GDM1 (cell line): ENCODE measurements around the gene AP1B1.
"Not testable (repeated sequence)": the region's sequence is repeated elsewhere in the genome, so short reads cannot be mapped to it uniquely, and the experiment has no call there.

ENCODE experiments used
- DNase-seq: peaks from one replicate; lab custom pipeline; 2025; lab: John Stamatoyannopoulos, UW

Gene AP1B1

GRCh38 chr22:29348956-29349355, 39.4 kb downstream of the AP1B1 start:
- no peak for DNase-seq

DNA sequence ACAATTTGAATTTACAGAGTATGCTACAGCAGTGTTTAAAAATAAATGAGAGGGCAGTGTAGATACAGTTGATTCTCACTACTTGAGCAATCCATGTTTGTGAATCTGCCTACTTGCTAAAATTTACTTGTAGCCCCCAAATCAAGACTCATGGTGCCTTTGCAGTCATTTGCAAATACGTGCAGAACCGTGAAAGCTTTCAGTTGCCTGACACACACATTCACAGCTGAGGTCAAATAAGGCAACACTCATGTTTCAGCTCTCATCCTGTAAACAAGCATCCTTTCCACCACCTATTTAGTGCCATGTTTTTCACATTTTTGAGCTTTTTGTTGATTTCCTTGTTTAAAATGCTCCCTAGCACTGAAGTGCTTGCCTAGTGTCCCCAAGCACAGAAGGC, 40.3 kb downstream of the AP1B1 start:
- DNase-seq = no peak

- DNase-seq = no peak
Measured at GRCh38 chr22:29346659-29347058, 41.7 kb downstream of the AP1B1 start.

GRCh38 chr22:29345932-29346331, 42.4 kb downstream of the AP1B1 start:
- DNase-seq = no peak

GRCh38 chr22:29344889-29345288, 43.5 kb downstream of the AP1B1 start:
- not testable (repeated sequence) for DNase-seq

DNA sequence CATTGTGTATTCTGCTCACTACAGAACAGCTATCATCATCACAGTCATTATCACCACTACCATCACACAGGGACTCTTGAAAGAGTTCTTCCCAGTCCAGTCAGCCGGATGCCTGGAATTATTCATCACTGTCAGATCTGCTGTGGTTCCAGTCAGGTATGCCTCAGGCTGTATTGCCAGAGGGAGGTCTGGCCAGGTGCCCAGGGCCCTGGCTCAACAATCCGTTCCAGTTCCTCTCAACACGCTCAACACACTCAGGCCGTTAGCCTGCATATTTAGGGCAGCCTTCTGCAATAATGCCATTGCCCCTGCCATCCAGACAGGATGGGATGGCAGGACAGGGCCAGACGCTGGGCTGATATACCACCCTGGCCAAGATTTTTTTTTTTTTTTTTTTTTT, 44.2 kb downstream of the AP1B1 start:
- DNase-seq = no peak

DNA sequence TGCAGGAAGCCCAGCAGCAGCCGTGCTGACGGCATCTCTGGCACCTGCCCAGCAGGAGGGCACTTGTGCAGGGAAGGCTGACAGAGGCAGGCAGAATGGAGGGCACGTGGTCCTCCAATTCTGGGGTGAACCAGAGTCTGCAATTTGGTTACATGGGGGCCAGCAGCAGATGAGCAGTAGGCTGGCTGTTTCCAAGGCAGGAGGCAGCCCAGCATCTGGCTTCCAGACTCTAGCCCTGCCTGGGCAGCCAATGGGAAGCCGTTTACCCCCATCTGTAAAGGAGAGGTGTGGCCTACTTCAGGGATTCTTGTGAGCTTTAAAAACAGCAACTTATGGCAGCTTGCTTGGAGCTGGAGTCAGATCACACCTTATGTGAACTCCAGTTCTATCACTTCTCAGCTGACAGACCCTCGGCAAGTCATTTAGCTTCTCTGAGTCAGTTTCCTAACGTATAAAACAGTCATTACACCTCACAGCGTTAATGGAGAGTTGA, 45.0 kb downstream of the AP1B1 start:
- DNase-seq = no peak

DNA sequence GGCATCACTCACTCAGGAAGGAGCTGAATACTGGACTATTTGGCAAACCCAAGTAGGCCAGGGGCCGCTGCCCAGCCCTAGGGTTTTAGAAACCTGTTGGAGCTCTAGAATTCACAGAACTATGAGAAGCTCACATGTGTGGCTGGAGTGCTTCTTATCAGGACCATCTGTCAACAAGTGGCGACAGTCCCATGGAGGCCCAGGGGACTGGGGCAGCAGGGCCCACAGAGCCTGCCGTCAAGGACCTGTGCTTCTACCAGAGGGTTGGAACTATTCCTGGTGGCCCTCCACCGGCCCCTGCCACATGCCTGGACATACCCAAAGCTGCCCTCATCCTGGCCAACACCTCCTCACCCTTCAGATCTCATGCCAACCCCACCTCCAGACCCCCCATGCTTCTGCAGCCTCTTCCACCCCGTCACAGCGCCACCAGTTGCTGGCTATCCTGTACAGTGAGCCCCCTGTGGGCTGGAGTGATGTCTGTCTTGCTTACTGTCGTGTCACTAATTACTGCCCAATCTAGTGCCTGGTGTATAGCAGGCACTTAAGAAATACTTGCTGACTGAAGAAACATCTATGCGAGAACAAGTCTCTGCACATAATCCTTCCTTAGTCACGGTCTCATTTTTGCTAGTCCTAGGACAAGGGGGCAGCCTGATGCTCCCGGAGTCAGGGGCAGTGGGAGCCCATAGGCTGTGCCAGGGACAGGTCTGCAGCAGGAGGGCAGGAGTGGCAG, 45.6 kb downstream of the AP1B1 start:
- no peak for DNase-seq

- no peak for DNase-seq
Measured at GRCh38 chr22:29342177-29342576, 46.2 kb downstream of the AP1B1 start.

- DNase-seq = no peak
Measured at GRCh38 chr22:29341849-29342127, 46.6 kb downstream of the AP1B1 start.

DNA sequence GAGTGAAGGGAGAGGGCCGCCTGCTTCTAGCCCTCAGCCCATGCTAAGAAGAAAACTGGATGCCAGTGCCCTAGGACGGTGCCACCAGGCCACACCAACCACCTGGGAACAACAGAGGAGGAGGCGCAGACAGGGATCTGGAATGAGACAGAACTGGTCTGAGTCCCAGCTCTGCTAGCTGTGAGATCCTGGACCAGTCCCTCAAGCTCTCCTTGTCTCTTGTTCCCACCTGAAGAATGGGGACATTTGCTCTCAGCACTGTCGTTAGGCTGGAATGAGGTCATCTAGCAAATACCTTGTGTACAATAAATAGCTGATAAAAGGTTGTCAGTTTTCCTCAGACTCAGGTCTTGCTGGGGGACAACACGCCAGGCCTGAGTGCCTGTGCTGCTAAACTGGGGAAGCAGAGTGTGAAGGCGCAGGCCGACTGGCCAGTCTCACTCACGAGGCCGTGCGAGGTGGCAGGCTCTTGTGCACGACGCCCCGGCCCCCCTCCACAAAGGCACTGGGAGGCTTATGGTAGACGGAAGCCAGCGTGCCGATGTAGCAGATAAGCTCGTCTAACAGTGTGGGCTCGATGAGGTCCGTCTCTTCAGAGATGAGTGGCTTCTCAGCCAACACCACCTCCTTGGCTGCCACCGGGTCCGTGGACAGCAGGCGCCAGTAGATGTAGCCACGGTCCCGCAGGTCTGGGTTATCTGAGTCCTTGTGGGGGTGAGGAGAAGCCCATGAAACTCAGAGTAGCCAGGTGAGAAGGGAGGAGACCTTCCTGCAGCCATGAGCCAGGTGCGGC, 47.1 kb downstream of the AP1B1 start:
- no peak for DNase-seq

GRCh38 chr22:29340566-29340965, 47.8 kb downstream of the AP1B1 start:
- DNase-seq = no peak

DNA sequence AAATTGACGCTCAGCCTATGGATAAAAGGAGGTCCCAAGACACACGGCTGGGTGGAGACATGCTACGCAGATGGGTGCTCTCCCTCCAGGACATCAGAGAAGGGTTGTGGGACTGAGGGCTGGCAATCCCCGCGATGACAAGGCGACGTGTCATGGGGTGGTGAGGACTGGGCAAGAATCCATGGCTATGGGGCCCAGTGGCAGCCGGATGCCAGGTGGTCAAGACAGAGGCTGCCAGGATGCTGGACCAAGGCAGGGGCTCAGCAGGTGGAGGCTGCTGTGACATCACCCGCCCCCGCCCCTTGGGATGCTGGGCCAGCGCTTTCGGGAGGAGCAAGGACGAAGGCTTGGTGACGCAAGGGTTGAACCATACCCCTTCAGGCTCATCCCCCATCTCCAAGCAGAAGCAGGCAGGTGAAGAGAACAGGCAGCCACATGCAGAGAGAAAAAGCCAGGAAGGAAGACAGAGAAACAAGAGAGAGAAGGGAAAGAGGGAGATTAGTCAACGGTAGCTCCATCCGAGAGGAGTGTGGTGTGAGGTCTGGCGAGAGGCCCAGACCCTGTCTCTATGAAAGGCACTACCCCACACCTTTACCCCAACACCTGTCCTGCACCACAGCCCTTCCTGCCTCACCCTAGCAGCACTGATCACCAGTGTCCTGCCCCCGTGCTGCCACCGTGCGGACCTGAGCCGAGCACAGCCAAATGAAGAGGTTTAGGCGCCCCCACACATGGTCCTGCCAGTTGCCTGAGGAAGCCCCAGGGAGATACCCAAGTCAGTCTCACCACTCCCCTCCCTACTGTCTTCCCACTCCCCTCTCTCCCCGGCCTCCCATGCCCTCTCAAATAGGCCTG, 48.8 kb downstream of the AP1B1 start:
- DNase-seq = no peak

- DNase-seq = no peak
Measured at GRCh38 chr22:29338398-29338797, 50.0 kb downstream of the AP1B1 start.

- no peak for DNase-seq
Measured at GRCh38 chr22:29337631-29338284, 50.6 kb downstream of the AP1B1 start.

GRCh38 chr22:29336751-29337490, 51.4 kb downstream of the AP1B1 start:
- DNase-seq = no peak

GRCh38 chr22:29335656-29336055, 52.7 kb downstream of the AP1B1 start:
- DNase-seq = no peak

DNA sequence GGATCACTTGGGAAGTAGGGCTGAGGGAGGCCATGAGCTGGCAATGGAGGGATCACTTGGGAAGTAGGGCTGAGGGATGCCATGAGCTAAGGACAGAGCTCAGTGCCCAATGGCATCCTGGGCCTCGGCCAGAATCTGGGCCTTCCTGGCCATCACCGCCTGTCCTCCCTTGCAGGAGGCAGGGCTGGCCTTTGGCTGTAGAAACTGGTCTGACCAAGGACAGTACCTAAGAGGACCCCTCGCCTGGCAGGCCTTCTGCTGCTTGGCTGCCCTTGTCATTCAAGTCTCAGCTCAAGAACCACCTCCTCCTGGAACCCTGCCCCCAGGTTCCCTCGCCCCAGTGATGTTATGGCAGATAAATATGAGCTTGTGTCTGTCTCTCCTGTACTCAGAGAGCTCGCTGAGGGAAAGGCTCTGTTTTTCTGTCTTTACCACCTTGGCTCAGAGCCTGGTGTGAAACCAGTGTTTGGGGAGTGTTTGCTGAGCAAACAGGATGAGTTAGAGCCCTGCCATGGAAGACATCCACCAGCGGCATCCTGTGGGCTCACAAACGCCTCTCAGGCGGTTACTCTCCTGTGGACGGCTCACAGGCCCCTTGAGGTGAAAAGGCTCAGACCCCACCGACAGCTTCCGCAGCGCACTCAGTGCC, 53.5 kb downstream of the AP1B1 start:
- no peak for DNase-seq

GRCh38 chr22:29334148-29334547, 54.2 kb downstream of the AP1B1 start:
- DNase-seq = no peak

DNA sequence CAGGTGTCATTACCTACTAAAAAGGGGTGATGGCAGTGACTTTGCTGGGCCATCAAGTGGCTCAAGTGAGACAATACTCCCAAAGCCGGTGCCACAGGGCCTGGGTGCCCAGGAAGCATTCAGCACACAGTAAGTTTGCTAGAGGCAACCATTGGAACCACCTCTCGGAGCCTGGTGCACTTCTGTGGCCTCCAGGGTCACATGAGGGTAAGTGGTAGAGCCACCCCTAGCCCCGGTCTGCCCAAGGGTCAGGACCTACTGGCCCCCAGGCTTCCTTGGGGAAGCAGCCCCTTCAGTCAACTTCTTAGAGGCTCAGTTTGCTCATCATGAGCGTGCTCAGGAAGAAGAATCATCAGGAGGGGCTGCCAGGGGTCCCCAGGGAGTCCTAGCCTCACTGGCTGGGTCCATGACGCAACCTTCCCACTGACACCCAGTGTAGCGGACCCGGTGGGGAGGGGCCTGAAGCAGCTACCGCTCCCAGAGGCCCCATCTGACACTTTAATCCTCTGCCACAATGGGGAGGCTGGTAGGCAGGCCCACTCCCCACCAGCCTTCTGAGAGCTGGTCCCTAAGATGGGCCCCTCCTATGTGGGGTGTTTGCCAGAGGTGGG, 55.4 kb downstream of the AP1B1 start:
- no peak for DNase-seq
